ENCODE measurements around the gene COG4.
"Not testable (repeated sequence)": the region's sequence is repeated elsewhere in the genome, so short reads cannot be mapped to it uniquely, and the experiment has no call there.

The COG4 gene

GRCh38 chr16:70457446-70458166 lies 65.7 kb downstream of the COG4 start:
- DNase-seq (ENCODE audit: extremely low read depth in 1 of 2, low read depth in 1 of 2) = no peak

DNA sequence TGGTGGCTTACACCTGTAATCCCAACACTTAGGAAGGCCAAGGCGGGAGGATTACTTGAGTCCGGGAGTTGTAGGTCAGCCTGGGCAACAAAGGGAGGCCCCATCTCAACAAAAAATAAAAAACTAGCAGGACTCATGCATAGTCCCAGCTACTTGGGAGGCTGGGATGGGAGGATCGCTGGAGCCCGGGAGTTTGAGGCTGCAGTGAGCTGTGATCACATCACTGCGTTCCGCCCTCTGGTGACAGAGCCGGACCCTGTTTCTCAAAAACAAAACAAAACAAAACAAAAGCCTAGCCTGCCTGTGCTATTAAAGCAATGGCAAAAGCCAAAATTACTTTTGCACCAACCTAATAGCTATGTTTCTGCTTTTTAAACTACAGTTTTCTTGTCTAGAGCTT lies 67.4 kb downstream of the COG4 start:
- no peak for DNase-seq (ENCODE audit: extremely low read depth in 1 of 2, low read depth in 1 of 2)

- DNase-seq (ENCODE audit: extremely low read depth in 1 of 2, low read depth in 1 of 2) = peak; percentile 39 to 43
Measured at GRCh38 chr16:70454222-70455034, 68.9 kb downstream of the COG4 start, which contains the start of gene FCSK. Gene FCSK (plus strand): TSS chr16:70454595. CDS start chr16:70463191, 8,596 bp downstream.

DNA sequence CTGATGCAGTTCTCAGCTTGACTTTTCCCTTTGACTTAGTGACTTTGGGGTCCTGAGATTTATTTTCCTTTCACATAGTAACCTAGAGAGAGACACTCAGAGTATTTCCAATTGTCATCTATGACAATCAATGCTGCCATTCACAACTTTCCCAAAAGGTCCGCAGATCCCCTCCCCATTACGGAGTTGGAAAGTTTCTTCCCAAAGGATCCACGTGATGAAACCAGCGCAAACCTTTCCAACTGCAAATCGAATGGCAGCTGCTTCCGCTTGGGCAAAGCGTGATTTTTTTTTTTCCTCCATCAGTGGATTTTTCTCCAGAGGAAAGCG lies 69.5 kb downstream of the COG4 start:
- DNase-seq (ENCODE audit: extremely low read depth in 1 of 2, low read depth in 1 of 2) = no peak

- DNase-seq (ENCODE audit: extremely low read depth in 1 of 2, low read depth in 1 of 2) = no peak
Measured at GRCh38 chr16:70453117-70453891, 70.0 kb downstream of the COG4 start.

- not testable (repeated sequence) for DNase-seq (ENCODE audit: extremely low read depth in 1 of 2, low read depth in 1 of 2)
Measured at GRCh38 chr16:70451004-70451340, 72.4 kb downstream of the COG4 start.

DNA sequence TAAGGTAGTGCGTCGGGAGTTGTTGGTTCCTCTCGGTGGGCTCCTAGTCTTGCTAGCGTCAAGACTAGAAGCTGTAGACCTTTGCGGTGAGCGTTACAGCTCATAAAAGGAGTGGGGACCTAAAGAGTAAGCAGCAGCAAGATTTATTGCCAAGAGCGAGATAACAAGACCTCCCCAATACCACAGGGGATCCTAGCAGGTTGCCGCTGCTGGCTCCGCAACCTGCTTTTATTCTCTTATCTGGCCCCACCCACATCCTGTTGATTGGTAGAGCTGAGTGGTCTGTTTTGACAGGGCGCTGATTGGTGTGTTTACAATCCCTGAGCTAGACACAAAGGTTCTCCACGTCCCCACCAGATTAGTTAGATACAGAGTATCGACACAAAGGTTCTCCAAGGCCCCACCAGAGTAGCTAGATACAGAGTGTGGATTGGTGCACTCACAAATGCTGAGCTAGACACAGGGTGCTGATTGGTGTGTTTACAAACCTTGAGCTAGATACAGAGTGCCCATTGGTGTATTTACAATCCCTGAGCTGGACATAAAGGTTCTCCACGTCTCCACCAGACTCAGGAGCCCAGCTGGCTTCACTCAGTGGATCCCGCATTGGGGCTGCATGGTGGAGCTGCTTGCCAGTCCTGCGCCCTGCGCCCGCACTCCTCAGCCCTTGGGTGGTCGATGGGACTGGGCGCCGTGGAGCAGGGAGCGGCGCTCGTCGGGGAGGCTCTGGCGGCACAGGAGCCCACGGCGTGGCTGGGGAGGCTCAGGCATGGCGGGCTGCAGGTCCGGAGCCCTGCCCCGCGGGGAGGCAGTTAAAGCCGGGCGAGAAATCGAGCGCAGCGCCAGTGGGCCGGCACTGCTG lies 73.0 kb downstream of the COG4 start:
- not testable (repeated sequence) for DNase-seq (ENCODE audit: extremely low read depth in 1 of 2, low read depth in 1 of 2)

DNA sequence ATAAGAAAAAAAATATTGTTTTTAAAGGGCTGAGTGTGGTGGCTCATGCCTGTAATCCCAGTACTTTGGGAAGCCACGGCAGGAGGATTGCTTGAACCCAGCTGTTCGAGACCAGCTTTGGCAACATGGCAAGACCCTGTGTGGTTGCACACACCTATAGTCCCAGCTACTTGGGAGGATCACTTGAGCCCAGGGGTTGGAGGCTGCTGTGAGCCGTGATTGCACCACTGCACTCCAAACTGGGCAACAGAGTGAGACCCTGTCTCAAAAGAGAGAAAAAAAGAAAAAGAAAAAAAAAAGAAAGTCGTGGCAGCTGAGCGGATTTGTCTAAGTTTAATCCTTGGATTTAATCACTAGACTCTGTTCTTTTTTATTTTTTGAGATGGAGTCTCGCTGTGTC lies 75.3 kb downstream of the COG4 start:
- DNase-seq (ENCODE audit: extremely low read depth in 1 of 2, low read depth in 1 of 2) = no peak

GRCh38 chr16:70444249-70445063 lies 78.9 kb downstream of the COG4 start:
- DNase-seq (ENCODE audit: extremely low read depth in 1 of 2, low read depth in 1 of 2) = no peak

DNA sequence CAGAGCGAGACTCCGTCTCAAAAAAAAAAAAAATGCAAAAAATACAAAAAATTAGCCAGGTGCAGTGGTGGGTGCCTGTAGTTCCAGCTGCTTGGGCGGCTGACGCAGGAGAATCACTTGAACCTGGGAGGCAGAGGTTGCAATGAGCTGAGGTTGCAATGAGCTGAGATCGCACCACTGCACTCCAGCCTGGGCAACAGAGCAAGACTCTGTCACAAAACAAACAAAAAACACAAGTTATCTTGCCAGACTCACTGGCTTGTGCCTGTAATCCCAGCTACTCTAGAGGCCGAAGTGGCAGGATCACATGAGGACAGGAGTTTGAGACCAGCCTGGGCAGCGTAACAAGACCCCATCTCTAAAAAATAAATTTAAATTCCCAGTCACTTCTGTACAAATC lies 81.0 kb downstream of the COG4 start:
- no peak for DNase-seq (ENCODE audit: extremely low read depth in 1 of 2, low read depth in 1 of 2)

DNA sequence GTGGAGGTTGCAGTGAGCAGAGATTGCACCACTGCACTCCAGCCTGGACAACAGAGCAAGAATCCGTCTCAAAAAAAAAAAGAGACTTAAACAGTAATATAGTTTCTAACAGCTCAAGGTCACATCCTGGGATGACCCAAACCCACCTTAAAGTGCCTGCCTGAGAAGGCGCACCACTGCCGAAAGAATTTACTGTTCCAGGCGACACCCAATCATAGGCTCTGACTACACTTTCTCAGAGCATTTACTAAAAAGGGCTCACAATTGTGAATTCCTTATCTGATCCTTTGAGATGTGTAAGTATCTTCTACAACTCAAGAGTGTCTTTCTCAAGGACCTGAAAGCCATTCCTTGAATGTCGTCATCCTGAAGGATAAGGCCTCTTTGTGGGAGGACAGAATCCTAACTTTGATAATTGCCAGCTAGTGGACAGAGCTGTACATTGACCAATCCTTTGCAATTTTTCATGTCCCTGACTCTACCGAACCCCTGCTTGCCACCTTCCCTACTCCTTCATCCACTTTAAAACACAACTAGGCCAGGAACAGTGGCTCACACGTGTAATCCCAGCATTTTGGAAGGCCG lies 81.9 kb downstream of the COG4 start:
- no peak for DNase-seq (ENCODE audit: extremely low read depth in 1 of 2, low read depth in 1 of 2)

- DNase-seq (ENCODE audit: extremely low read depth in 1 of 2, low read depth in 1 of 2) = no peak
Measured at GRCh38 chr16:70440009-70440692, 83.2 kb downstream of the COG4 start.

DNA sequence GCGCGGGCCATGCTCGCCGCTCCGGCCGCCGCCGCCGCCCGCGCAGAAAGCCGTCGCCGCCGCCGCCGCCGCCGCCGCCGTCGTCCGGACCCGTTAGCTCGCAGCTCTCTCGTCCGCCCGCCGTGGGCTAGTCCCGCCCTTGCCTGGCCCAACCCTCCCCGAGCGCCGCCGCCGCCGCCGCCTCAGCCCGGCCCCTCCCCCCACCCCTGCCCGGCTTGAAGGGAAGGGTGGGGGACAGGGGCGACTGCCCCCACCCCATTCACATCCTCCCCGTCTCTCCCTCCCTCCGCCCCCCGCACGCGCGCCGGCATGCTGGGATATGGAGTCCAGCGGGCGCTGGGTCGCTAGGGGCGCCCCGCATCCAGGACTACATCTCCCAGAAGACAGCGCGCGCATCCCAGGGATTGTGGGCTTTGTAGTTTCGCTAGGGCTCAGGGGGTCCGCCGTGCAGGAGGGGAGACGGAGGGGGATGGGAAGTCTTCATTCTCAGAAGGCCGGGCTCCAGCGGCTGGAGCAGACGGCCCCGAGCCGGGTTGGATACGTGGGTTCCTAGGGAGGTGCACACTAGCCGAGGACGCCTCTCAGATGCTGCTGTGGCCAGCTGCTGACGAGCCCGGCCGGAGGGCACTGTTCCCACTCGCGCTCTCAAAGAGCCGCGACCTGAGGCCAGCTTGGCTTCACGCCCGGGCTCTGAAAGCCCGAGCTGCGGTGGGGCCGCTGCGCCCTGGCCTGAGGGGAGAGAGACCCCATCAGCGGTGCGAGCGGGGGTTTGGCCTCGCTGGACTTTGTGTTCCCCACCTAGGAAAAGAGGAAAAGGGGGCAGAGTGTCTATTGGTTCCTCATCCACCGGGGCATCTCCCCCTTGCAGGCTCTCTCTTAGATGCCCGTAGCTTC lies 84.1 kb downstream of the COG4 start, which contains the start of gene ST3GAL2:
ST3GAL2 (minus strand) TSS at position 132 of the 894 bp plus-strand sequence. CDS start 40,570 bp downstream, outside the sequence.
- DNase-seq (ENCODE audit: extremely low read depth in 1 of 2, low read depth in 1 of 2) = peak; percentile 89 to 92

GRCh38 chr16:70438585-70438968 lies 84.8 kb downstream of the COG4 start:
- no peak for DNase-seq (ENCODE audit: extremely low read depth in 1 of 2, low read depth in 1 of 2)

GRCh38 chr16:70437582-70438557 lies 85.5 kb downstream of the COG4 start:
- no peak for DNase-seq (ENCODE audit: extremely low read depth in 1 of 2, low read depth in 1 of 2)

- no peak for DNase-seq (ENCODE audit: extremely low read depth in 1 of 2, low read depth in 1 of 2)
Measured at GRCh38 chr16:70437017-70437581, 86.3 kb downstream of the COG4 start.
